Vagina (tissue), 2 donors: ENCODE measurements around the gene FHDC1.

ENCODE experiments used
- POLR2AphosphoS5 ChIP-seq, 2 donors: sonication (generic); formaldehyde crosslinking; IDR thresholded peaks; one replicate each; pipeline ENCODE4 v1.9.0; 2017; ENCODE audit warnings: antibody characterized with exemption in 2 of 2, mild to moderate bottlenecking in 2 of 2, low read depth in 1 of 2; ENCODE audit not compliant: insufficient read depth in 1 of 2
- TF ChIP-seq, protein P1 (sequence below), 3 experiments: fragments of 450-650 bp in 2 of 3; fragments of 200-600 bp in 1 of 3; sonication (generic) in 1 of 3; IDR thresholded peaks; one replicate each; pipeline ENCODE4 v1.5.1; 2017 to 2019; ENCODE audit warnings: antibody characterized with exemption in 3 of 3, mild to moderate bottlenecking in 2 of 3, moderate library complexity in 2 of 3

DNA sequence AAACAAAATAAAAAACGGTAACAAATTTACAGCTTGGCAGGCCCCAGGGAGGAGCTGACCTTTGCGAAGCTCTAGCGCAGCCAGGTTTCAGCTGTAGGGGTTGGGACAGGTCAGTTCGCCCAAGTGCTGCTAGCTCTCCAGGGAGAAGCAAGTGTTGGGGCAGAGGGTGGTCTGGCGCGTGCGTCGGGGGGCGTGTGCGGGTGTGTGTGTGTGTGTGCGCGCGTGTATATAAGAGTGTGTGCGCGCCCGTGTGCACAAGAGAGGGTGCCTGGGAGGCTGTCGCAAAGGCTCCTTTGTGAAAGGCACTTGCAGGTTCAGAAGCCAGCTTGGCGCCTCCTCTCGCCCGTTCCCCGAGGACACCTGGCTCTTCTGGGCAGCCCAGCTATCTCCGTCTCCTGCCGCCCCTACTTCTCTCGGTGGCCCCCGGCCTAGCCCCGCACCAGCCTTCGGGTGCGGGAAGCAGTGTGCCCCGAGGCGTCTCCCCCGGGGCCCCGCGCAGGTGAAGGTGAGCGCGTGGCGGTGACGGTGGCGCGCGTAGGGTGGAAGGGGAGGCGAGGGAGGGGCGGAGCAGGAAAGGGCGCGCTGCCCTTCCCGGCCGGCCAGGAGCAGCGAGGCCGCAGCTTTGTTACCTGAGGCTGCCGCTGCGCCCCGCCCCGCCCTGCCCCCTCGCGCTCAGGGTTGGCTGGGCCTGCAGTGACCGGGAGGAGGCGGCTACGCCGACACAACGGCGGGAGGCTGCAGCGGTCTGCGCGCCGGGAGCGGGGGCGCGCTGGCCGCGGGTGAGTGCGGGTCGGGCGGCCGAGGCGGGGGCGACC, at the start of gene FHDC1:
- TF ChIP-seq, protein P1, sequence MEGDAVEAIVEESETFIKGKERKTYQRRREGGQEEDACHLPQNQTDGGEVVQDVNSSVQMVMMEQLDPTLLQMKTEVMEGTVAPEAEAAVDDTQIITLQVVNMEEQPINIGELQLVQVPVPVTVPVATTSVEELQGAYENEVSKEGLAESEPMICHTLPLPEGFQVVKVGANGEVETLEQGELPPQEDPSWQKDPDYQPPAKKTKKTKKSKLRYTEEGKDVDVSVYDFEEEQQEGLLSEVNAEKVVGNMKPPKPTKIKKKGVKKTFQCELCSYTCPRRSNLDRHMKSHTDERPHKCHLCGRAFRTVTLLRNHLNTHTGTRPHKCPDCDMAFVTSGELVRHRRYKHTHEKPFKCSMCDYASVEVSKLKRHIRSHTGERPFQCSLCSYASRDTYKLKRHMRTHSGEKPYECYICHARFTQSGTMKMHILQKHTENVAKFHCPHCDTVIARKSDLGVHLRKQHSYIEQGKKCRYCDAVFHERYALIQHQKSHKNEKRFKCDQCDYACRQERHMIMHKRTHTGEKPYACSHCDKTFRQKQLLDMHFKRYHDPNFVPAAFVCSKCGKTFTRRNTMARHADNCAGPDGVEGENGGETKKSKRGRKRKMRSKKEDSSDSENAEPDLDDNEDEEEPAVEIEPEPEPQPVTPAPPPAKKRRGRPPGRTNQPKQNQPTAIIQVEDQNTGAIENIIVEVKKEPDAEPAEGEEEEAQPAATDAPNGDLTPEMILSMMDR (IDR thresholded peaks at IDR 0.05): no peak
- no peak for TF ChIP-seq POLR2AphosphoS5 (IDR thresholded peaks at IDR 0.05; ENCODE audit: insufficient read depth in 1 of 2, low read depth in 1 of 2)
